ENCODE measurements around the gene IFNGR1. TPM values are rescaled to one million over a fixed set of nuclear protein-coding genes. Genes with fewer than 3 reads are reported as not detected.

Gene IFNGR1
- total and polyA plus RNA-seq, 2 of the 13 experiments (the other 11 are each of a cell fraction or from before 2014, with no cell fraction given) = 82.8 to 87.8 TPM

- CTCF ChIA-PET (ENCODE audit: low intra/inter-chr PET ratio, low total read pairs) = no interaction called here
- H3K4me3 ChIP-seq (replicated peaks in 1 of 3; ENCODE audit: insufficient read depth in 1 of 3, low read depth in 2 of 3, low read length in 3 of 3) = no peak overlapping the region
- WGBS (ENCODE audit: low lambda C conversion rate) = 78% methylated on average over 4 of the region's 4 CpGs
- H3K4me2 ChIP-seq (ENCODE audit: low read depth, low read length) = no peak overlapping the region
- H2AFZ ChIP-seq (ENCODE audit: low read length) = no peak overlapping the region
- in situ Hi-C loops (cut with HindIII; ENCODE audit: extremely low pct_ligation_motif_present, low pct_unique_long_range_greater_than_20kb) = no loop called here
- no TSS peak for BruUV-seq (replicated peaks)
- no peak overlapping the region for H3K27ac ChIP-seq (ENCODE audit: extremely low read length, insufficient read depth, low read length)
- no peaks in the 10 kb centered on the region for H4K20me1 ChIP-seq (ENCODE audit: insufficient read depth, low read length)
- peaks cover 31% of the 10 kb centered on the region for H3K4me1 ChIP-seq (ENCODE audit: insufficient read depth, low read length)
- no peaks in the 10 kb centered on the region for H3K36me3 ChIP-seq (replicated peaks in 1 of 2; ENCODE audit: control insufficient read depth in 1 of 2, insufficient read depth in 2 of 2, low read length in 2 of 2)
- DNase-seq (ENCODE audit: low spot score) = no peak
- POLR2A ChIA-PET = no interaction called here
- no peaks in the 10 kb centered on the region for H3K79me2 ChIP-seq (ENCODE audit: insufficient read depth, low read length)
- H3K9ac ChIP-seq (ENCODE audit: insufficient read depth, low read depth, low read length) = no peak overlapping the region
- H3K27me3 ChIP-seq (ENCODE audit: control insufficient read depth in 1 of 2, insufficient read depth in 2 of 2, low read length in 2 of 2) = no peaks in the 10 kb centered on the region
- intact Hi-C loops (cut with micrococcal nuclease; ENCODE audit: unreplicated experiment) = no loop called here
- FAIRE-seq = no peak
- no peaks in the 10 kb centered on the region for H3K9me3 ChIP-seq (ENCODE audit: low read length)
- no peak for ATAC-seq
- TF ChIP-seq HOXA5 (CRISPR knock-in tag; IDR thresholded peaks at IDR 0.05) (no peak), HMGA1 (CRISPR knock-in tag; conservative IDR thresholded peaks at IDR 0.05) (no peak), FOXO1 (CRISPR knock-in tag; IDR thresholded peaks at IDR 0.05) (no peak), ZNF34 (CRISPR knock-in tag; IDR thresholded peaks at IDR 0.05; ENCODE audit: borderline replicate concordance) (no peak), ZBTB46 (CRISPR knock-in tag; IDR thresholded peaks at IDR 0.05; ENCODE audit: borderline replicate concordance) (no peak), CEBPZ (IDR thresholded peaks at IDR 0.05; ENCODE audit: low read length) (no peak), ZNF552 (CRISPR knock-in tag; IDR thresholded peaks at IDR 0.05; ENCODE audit: borderline replicate concordance) (no peak), ZNF7 (CRISPR knock-in tag; IDR thresholded peaks at IDR 0.05) (no peak)
- TF ChIP-seq, protein P1, sequence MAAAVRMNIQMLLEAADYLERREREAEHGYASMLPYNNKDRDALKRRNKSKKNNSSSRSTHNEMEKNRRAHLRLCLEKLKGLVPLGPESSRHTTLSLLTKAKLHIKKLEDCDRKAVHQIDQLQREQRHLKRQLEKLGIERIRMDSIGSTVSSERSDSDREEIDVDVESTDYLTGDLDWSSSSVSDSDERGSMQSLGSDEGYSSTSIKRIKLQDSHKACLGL (CRISPR knock-in tag; IDR thresholded peaks at IDR 0.05) = no peak
- TF ChIP-seq, protein P2, sequence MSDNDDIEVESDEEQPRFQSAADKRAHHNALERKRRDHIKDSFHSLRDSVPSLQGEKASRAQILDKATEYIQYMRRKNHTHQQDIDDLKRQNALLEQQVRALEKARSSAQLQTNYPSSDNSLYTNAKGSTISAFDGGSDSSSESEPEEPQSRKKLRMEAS (IDR thresholded peaks at IDR 0.05) = no peak
- TF ChIP-seq, protein P3, sequence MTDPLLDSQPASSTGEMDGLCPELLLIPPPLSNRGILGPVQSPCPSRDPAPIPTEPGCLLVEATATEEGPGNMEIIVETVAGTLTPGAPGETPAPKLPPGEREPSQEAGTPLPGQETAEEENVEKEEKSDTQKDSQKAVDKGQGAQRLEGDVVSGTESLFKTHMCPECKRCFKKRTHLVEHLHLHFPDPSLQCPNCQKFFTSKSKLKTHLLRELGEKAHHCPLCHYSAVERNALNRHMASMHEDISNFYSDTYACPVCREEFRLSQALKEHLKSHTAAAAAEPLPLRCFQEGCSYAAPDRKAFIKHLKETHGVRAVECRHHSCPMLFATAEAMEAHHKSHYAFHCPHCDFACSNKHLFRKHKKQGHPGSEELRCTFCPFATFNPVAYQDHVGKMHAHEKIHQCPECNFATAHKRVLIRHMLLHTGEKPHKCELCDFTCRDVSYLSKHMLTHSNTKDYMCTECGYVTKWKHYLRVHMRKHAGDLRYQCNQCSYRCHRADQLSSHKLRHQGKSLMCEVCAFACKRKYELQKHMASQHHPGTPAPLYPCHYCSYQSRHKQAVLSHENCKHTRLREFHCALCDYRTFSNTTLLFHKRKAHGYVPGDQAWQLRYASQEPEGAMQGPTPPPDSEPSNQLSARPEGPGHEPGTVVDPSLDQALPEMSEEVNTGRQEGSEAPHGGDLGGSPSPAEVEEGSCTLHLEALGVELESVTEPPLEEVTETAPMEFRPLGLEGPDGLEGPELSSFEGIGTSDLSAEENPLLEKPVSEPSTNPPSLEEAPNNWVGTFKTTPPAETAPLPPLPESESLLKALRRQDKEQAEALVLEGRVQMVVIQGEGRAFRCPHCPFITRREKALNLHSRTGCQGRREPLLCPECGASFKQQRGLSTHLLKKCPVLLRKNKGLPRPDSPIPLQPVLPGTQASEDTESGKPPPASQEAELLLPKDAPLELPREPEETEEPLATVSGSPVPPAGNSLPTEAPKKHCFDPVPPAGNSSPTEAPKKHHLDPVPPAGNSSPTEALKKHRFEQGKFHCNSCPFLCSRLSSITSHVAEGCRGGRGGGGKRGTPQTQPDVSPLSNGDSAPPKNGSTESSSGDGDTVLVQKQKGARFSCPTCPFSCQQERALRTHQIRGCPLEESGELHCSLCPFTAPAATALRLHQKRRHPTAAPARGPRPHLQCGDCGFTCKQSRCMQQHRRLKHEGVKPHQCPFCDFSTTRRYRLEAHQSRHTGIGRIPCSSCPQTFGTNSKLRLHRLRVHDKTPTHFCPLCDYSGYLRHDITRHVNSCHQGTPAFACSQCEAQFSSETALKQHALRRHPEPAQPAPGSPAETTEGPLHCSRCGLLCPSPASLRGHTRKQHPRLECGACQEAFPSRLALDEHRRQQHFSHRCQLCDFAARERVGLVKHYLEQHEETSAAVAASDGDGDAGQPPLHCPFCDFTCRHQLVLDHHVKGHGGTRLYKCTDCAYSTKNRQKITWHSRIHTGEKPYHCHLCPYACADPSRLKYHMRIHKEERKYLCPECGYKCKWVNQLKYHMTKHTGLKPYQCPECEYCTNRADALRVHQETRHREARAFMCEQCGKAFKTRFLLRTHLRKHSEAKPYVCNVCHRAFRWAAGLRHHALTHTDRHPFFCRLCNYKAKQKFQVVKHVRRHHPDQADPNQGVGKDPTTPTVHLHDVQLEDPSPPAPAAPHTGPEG (CRISPR knock-in tag; IDR thresholded peaks at IDR 0.05) = no peak
Observed at GRCh38 chr6:137231895-137232294, 12.7 kb upstream of the IFNGR1 start.

Measured in HepG2 (cell line).